Anterior cingulate cortex (tissue), 58 donors: ENCODE results near the gene GPS1.

ENCODE experiments used
- DNase-seq, 58 donors: peaks; one replicate each; lab custom pipeline; 2025; lab: John Stamatoyannopoulos, UW

The GPS1 gene

DNA sequence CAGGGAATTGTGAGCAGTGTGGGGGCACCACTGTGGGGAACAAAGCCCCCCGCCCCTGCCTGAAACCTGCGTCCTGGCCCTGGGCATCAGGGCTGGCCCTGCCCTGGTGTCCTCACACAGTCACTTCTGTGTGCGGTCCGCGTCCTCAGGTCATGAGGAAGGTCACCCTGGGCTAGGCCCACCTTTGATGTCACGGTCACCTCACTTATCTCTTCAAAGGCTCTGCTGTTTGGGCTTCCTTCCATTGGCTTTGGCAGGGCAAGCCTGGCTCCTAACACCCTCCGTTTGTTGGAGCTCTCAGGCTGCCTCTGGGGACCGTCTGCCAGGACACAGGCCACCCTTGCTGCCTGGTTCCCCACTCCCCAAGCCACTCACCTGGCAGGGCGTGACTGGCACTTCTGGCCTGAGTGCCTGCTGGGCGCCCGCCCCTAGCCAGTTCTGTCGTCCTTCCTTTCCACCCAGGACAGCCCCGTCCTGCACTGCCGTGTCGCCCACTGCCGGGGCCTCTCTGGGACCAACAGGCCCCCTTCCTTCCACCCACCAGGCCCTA is 37.9 kb upstream of the GPS1 start:
- no peak for DNase-seq

DNA sequence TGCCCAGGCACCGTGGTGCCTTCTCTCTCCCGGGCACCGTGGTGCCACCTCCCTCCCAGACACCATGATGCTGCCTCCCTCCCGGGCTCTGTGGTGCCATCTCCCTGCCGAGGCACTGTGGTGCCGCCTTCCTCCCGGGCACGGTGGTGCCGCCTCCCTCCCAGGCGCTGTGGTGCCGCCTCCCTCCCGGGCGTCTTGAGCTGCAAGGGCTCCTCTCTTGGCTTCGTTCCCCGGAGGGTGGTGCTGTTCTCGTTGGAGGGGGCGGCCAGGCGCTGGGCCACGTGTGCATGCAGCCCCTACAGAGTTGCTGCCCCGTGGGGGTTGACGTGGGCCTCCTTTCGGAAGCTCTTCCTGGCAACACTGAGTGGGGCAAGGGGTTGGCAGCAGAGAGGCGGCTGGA is 37.3 kb upstream of the GPS1 start:
- DNase-seq: peak in 17 of 58 donors; percentile 14 to 56 (median 32)

- DNase-seq: no peak
Observed at GRCh38 chr17:82014971-82015310, 36.8 kb upstream of the GPS1 start.

- DNase-seq: no peak
Observed at GRCh38 chr17:82015311-82015971, 36.3 kb upstream of the GPS1 start.

GRCh38 chr17:82016061-82016874 is 35.4 kb upstream of the GPS1 start:
- no peak for DNase-seq

DNA sequence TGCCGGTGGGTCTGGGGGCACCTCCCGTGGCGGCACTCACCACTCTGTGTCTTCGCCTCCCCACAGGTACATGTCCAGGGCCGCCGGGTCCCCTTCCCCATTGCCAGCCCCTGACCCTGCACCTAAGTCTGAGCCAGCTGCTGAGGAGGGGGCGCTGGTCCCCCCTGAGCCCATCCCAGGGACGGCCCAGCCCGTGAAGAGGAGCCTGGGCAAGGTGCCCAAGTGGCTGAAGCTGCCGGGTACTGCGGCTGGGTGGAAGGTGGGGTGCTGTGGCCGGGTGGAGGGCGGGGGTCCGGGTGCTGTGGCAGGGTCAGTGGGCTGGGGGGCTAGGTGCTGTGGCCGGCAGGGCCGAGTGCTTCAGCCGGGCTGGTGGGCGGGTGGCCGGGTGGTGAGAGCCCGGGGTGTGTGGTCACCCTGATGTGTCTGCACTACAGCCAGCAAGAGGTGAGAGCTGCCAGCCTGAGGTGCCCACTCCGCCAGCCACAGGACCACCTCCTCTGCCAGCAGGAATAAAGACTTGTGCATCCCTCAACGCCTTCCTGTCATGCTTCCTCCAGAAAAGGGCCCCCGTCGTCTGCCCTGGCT is 34.7 kb upstream of the GPS1 start:
- DNase-seq: no peak

DNA sequence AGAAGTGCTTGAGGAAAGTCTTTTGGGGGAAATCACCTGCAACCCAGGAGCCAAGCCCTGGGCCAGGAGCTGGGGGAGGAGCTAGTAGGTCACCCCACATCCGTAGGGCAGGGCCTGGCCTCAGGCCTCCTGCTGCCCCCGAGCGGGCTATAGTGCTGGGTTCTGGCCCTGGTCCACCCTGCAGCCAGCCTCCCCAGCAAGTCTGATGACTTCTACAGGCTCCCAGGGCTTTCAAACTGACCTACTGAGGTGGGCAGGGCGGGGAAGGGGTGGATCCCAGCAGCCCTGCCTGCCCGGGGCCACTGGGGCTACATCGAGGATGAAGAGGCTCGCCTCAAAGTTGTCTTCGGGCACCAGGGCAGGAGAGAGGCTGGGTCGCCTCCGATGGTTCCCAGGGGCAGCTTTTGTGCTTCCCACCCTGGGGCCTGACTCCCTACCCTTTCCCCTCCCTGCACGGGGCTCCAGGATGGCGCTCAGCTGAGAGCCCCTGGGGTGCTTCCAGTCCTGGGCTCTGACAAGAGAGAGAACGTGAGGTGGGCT is 34.0 kb upstream of the GPS1 start:
- DNase-seq: no peak

DNA sequence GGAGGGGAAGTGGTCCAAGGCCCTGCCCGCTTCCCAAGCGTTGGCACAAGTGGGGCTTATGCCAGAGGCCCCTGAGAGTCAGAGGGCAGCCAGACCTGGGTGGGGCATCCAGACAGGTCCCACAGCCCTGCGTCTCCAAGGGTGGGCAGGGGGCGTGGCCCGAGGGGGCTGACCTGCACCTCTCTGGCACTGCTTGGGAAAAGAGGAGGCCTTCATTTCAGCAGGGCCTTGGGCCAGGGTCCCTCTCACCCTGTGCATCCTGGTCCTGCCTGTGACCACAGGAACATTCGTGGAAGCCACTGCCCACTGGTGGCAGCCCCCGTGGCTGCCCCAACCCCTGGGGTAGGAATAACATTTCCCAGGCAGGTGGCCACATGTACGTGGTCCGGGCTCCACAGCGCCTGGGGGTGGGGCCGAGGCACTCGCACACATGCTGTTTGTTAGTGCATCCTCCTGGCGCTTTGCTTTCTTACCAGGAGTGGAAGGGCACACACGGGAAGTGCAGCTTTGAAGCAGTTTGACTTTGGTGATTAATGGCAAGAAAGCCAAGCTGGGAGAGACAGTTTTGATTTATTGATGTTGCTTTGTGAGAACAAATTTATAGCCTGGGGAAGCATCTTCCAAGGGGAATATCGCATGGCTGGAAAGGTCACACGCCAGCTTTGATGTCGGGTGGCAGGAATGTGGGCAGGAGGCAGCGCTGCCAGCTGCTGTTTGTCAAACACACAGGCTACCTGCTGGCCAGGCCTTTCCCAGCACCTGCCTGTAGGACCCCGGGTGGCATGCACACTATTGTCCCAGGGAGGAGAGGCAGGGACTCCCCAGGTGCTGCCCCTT is 33.3 kb upstream of the GPS1 start:
- no peak for DNase-seq

GRCh38 chr17:82018989-82019689 is 32.6 kb upstream of the GPS1 start:
- no peak for DNase-seq

GRCh38 chr17:82019690-82020571 is 31.8 kb upstream of the GPS1 start:
- peak in 9 of 58 donors; percentile 14 to 60 (median 21) for DNase-seq

- DNase-seq: peak in 2 of 58 donors; percentile 32 to 48
Observed at GRCh38 chr17:82020572-82021106, 31.1 kb upstream of the GPS1 start.

DNA sequence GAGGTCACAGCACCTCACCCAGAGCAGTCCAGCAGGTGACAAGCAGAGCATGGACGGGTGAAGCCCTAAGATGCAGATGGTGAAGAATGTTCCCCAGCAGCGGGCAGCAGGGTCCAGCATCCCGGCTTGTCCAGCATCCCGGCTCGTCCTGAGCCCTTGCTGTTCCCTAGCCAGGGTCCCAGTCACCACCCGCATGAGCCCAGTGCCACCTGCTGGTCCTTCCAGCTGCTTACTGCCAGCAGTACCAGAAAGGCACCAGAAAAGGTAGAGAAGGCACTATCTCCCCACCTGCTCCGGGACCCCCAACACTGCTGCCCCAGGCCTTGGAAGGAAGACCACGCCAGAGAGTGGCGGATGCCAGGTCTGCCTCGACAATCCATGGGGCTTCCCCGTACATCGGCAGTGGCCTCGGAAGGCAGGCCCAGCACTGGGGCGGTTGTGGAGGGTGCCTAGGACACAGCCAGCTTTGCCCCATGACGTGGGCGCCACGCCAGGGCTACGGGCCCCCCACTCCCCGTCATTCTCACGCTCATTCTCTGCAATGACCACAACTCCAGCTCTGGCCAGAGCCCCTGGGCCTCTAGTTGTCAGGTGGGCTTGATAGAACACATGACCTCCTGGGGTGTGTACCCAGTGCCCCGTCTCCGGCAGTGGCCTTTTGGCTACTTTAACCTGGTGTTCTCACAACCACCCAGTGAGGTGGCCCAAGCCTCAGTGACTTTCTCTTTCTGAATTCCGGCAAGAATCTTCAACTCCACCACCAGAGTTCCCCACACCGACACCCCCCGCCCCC is 30.4 kb upstream of the GPS1 start:
- peak in 52 of 58 donors; percentile 6 to 82 (median 60) for DNase-seq

- no peak for DNase-seq
Observed at GRCh38 chr17:82021900-82022309, 29.8 kb upstream of the GPS1 start.

DNA sequence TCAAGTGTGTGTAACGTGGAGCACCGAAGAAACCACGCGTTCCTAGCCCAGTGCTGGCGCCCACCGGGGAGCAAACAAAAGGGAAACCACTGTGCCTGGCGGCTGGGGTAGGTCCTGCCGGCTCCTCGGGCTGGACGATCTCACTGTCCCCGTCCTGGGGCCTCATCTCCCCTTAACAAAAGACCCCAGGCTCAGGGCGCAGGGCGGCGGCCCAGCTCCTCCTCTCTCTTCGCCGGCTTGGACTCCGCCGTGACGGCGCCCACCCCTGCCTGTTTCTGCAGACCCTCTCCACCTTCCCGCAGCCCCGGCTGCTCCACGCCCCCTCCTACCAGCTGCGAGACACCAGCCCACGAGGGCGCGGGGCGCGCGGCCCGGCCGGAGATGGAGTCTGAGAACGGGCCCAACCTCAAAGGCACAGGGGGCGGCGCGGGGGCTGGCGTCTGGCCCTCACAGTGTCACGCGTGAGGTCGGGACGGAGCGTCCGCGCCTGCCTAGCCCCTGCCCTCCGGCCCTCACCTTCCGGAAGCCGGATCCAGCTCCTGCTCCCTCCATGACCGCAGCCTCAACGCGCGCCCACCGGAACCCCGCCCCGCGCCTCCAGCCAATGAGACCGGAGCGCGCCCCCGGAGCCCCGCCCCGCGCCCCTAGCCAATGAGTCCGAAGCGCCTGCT is 29.3 kb upstream of the GPS1 start, which contains the start of gene CENPX:
Gene CENPX (minus strand): TSS at position 569 of the 671 bp plus-strand sequence. CDS start 17 bp downstream, at position 552.
- DNase-seq: no peak

DNA sequence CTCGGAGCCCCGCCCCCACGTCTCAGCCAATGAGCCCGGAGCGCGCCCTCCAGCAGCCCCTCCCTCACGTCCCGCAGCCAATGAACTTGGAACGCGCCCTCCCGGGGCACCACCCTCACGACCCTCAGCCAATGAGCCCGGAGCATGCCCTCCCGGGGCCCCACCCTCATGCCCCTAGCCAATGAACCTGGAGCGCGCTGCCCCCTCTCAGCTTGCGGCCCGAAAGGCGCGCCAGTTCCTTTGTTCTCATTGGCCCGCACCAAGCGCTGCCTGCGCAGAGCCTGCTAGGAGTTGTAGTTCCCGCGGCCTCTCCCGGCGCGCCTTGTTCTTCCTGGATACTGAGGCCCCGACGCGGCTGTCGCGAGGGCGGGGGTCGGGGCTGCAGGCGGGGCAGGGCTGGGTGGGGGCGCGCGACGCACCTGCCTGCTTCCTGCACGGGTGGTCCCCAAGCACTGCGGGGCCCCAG is 28.7 kb upstream of the GPS1 start, which contains the start of gene LRRC45:
Gene LRRC45 (plus strand): TSS at position 325 of the 466 bp plus-strand sequence. CDS start 339 bp downstream, outside the sequence.
- DNase-seq: peak; percentile 95 to 100 (median 100)
